Adipocyte (in vitro differentiated cells): ENCODE results near the gene APOC1.

ENCODE experiments used
- DNase-seq: peaks from one replicate; pipeline ENCODE4 v3.0.0-alpha.2; 2015; ENCODE audit warnings: low read depth
- H3K27me3 ChIP-seq: replicated peaks from 2 replicates; pipeline ENCODE4 v1.7.0; 2013; ENCODE audit warnings: mild to moderate bottlenecking, low read length, moderate library complexity; ENCODE audit not compliant: control insufficient read depth, insufficient read depth
- H3K36me3 ChIP-seq: 2 replicates; pipeline ENCODE4 v1.7.0; 2013; ENCODE audit warnings: low read length, mild to moderate bottlenecking, moderate library complexity; ENCODE audit not compliant: control insufficient read depth, insufficient read depth, severe bottlenecking
- H3K4me1 ChIP-seq: 2 replicates; pipeline ENCODE4 v1.7.0; 2013; ENCODE audit warnings: mild to moderate bottlenecking, low read length, moderate library complexity; ENCODE audit not compliant: control insufficient read depth, insufficient read depth
- H3K4me3 ChIP-seq: 2 replicates; pipeline ENCODE4 v1.7.0; 2013; ENCODE audit warnings: mild to moderate bottlenecking, low read length, moderate library complexity
- H3K9ac ChIP-seq: 2 replicates; pipeline ENCODE4 v1.7.0; 2013; ENCODE audit warnings: mild to moderate bottlenecking, low read length, moderate library complexity
- H3K9me3 ChIP-seq: 2 replicates; pipeline ENCODE4 v1.7.0; 2013; ENCODE audit warnings: mild to moderate bottlenecking, low read length, moderate library complexity; ENCODE audit not compliant: control insufficient read depth

Gene APOC1

DNA sequence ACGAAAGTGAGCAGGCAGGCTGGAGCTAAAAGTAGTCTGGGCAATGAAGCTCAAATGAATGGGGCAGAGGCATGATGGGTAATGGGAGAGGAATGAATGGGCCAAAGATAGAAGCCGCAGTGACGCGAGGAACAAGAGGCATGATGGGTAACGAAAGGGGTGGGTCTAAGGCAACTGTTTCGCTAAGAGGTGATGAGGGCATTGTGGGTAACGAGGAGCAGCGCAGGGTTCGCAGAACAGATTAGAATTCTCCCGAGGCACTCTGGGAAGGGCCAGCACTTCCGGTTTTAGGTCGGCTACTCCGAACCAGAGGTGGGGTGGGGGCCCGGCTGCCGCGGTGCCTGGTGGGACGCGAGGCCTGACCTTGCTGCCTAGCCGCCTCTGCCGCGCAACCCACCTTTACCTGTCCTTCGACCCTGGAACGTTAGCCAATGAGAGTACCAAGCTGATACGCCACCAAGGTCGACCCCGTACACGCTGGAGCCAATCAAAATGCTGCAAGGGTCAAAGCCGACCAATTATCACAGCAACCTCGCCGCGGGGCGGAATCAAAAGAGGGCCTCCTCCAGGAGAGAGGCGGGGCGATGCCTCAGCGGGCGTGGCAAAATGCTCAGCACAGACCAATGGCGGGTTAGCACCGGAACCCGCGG is 23.9 kb upstream of the APOC1 start:
- Histone ChIP-seq H3K27me3 (no peaks in the 10 kb centered on the region), H3K4me1 (peaks cover 39% of the 10 kb centered on the region), H3K9ac (peak overlapping the region; percentile 87), H3K36me3 (peaks cover 34% of the 10 kb centered on the region), H3K9me3 (no peaks in the 10 kb centered on the region), H3K4me3 (peak overlapping the region; percentile 78)
- peak; percentile 99 for DNase-seq

DNA sequence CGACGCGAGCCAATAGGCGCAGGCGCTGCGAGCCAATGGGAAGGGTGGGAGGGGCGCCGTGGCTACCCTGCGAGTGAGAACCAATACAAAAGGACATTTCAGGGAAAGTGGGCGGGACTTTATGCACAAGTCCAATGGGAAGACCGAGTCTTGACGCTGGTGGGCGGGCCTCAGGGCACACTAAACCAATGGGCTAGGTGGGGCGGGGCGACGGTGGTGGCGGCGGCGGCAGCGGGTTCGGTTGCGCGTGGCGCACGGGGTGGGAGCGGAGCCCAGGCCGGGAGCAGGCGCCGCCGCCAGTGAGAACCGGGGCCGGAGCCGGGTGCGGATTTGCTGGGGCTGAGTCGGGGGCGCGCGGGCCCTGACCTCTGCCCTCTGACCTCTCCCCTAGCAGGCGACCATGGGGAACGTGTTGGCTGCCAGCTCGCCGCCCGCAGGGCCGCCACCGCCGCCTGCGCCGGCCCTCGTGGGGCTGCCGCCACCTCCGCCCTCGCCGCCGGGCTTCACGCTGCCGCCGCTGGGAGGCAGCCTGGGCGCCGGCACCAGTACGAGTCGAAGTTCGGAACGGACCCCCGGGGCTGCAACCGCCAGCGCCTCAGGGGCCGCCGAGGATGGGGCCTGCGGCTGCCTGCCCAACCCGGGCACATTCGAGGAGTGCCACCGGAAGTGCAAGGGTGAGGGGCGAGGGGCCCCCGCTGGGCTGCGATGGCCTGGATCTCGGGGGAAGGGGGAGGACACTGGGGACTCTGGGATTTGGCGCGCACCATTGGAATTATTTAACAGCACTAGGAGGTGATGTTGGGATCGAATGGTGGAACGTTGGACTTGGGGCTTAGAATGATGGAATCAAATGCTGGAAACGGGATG is 23.2 kb upstream of the APOC1 start, which contains the start of gene TOMM40:
Gene TOMM40, plus strand, starts transcription at position 239 of the 867 bp plus-strand sequence. Its CDS starts 162 bp downstream, at position 401.
- H3K9me3 ChIP-seq = no peaks in the 10 kb centered on the region
- peak within 1 kb of the TSS; percentile 96 for H3K9ac ChIP-seq
- H3K36me3 ChIP-seq = peaks cover 42% of the 10 kb centered on the region
- H3K4me1 ChIP-seq = peaks cover 39% of the 10 kb centered on the region
- peak; percentile 100 for DNase-seq
- peak within 1 kb of the TSS; percentile 97 for H3K4me3 ChIP-seq
- no peaks in the 10 kb centered on the region for H3K27me3 ChIP-seq

DNA sequence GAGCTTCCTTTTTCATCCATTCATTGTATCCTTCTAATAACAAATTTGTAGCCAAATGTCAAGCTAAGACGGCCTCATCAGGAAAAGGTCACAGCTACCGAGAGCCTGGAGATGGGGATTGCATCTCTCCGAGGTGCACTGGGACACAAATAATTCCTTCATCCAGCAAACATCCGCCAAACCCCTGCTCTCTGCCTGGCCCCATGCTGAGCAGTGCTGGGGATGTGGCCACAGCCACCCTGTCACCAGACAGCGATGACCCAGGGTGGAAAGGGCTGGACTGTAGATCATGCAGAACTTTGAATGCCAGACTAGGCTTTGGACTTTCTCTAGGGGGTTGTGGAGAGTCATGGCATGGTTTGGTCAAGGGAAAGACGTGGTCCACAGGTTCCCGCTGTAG is 21.5 kb upstream of the APOC1 start:
- peak overlapping the region; percentile 97 for H3K4me3 ChIP-seq
- H3K36me3 ChIP-seq = peaks cover 52% of the 10 kb centered on the region
- no peaks in the 10 kb centered on the region for H3K9me3 ChIP-seq

DNA sequence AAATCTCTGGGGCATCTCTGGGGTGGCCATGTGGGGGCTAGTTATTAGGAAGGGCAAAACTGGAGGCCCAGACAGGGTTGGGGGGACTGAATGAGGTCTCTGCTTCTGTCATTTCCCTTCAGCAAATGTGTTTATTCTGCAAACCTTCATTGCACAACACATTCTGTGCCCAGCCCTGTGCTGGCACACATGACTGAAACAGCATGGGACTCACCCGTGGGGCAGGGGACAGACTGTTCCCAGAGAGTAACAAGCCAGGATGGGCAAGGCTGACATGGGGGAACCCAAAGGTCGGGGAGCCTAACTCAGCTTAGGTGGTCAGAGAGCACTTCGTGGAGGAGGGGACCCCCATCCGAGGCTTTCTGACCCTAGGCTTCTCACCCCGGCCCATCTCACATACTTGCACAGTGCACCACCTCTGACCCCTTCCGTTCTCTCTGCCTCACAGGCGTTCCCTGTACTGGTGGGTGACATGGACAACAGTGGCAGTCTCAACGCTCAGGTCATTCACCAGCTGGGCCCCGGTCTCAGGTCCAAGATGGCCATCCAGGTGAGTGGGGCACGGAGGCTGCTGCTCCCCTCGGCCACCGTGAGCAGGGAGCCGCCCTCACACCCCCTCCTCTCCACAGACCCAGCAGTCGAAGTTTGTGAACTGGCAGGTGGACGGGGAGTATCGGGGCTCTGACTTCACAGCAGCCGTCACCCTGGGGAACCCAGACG is 20.9 kb upstream of the APOC1 start:
- H3K4me3 ChIP-seq = peak overlapping the region; percentile 97
- peaks cover 55% of the 10 kb centered on the region for H3K36me3 ChIP-seq
- no peaks in the 10 kb centered on the region for H3K9me3 ChIP-seq
- no peaks in the 10 kb centered on the region for H3K27me3 ChIP-seq
- DNase-seq = no peak
- peaks cover 39% of the 10 kb centered on the region for H3K4me1 ChIP-seq
- peak overlapping the region; percentile 96 for H3K9ac ChIP-seq

More for the DNA sequence above, 21.5 kb upstream of the APOC1 start:
- H3K9ac ChIP-seq = peak overlapping the region; percentile 96
- H3K27me3 ChIP-seq = no peaks in the 10 kb centered on the region
- H3K4me1 ChIP-seq = peaks cover 39% of the 10 kb centered on the region
- no peak for DNase-seq

DNA sequence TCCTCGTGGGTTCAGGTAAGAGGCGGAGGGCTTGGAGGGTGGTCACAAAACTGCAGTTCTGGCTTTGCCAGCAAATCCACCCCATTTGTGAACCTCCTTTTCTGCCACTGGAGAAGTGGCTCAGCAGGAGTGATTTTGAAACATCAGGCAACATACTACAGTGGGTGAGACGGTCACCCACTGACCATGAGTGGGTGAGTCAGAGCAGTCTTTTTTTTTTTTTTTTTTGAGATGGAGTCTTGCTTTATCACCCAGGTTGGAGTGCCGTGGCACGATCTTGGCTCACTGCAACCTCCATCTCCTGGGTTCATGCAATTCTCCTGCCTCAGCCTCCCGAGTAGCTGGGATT is 20.4 kb upstream of the APOC1 start:
- DNase-seq = no peak
- H3K4me3 ChIP-seq = peak overlapping the region; percentile 97
- H3K9ac ChIP-seq = peak overlapping the region; percentile 96
- H3K27me3 ChIP-seq = no peaks in the 10 kb centered on the region
- peaks cover 39% of the 10 kb centered on the region for H3K4me1 ChIP-seq
- peaks cover 55% of the 10 kb centered on the region for H3K36me3 ChIP-seq
- no peaks in the 10 kb centered on the region for H3K9me3 ChIP-seq

DNA sequence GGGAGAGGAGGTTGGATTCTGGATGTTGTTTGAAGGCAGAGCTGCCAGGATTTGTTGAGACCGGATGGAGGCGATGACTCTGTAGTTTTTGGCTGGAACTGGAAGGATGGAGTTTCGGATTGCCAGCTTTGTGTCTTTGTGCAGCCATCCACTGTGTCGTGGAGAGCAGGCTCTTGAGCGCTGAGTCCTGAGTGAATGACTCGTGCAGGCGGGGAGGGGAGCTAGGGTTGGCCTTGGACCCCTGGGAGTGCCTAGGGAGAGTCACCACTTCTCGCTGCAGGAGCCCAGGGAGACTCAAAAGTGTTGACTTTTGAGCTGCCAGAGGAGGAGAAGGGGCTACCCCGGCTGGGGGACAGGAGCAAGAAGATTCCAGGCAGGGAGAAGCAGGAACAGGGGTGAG is 19.5 kb upstream of the APOC1 start:
- Histone ChIP-seq H3K4me3 (no peak overlapping the region), H3K9ac (peak overlapping the region; percentile 2), H3K36me3 (peaks cover 63% of the 10 kb centered on the region), H3K4me1 (peaks cover 34% of the 10 kb centered on the region), H3K27me3 (no peaks in the 10 kb centered on the region), H3K9me3 (no peaks in the 10 kb centered on the region)
- no peak for DNase-seq

DNA sequence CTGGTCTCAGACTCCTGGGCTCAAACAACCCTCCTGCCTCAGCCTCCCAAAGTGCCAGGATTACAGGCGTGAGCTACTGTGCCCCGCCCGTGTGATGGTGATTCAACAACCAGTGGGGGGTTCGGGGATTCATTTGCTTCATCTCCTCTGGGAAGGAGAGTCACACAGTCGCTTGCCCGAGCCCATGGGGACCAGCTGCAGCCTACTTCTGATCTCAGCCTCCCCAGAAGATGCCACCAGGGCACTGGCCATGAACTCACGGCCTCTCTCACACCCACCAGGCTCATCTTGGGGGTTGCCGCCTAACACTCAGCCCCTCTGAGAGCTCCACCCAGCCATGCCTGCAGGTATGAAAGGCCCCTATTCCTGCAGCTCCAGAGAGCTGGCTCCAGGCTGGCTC is 16.6 kb upstream of the APOC1 start:
- Histone ChIP-seq H3K4me3 (no peak overlapping the region), H3K27me3 (no peaks in the 10 kb centered on the region), H3K4me1 (peaks cover 19% of the 10 kb centered on the region), H3K9me3 (no peaks in the 10 kb centered on the region), H3K36me3 (peaks cover 88% of the 10 kb centered on the region), H3K9ac (no peak overlapping the region)
- DNase-seq = no peak

DNA sequence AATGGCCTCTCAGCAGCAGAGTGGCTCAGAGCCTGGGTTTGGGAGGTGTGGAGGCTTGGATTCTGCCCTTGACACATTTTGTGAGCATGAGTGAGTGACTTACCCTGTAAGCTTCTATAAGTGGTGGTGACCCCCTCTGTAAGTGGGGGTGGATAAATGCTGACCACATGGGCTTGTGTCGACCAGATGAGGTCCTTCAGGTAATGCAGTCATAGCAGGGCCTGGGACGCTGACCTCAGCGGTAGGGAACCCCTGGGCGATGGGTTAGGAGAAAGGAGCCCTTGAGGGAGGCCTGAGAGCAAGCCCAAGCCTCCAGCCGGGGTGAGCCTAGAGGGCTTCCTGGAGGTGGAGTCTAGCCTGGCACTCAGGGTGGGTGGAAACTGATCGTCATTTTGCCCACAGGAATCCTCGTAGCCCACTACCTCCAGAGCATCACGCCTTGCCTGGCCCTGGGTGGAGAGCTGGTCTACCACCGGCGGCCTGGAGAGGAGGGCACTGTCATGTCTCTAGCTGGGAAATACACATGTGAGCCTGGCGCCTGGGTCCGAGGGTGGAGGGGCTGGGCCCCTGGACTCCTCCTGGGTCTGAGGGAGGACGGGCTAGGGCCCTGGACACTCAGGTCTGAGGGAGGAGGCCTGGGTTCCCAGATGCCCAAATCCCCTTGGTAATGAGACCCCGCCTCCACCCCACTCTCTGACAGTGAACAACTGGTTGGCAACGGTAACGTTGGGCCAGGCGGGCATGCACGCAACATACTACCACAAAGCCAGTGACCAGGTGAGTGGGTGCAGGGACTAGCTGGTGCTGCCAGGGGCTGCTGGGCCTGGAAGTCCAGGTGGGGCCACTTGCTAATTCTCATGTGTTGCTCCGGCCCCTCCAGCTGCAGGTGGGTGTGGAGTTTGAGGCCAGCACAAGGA is 13.8 kb upstream of the APOC1 start:
- Histone ChIP-seq H3K9ac (no peak overlapping the region), H3K4me1 (peaks cover 12% of the 10 kb centered on the region), H3K9me3 (no peaks in the 10 kb centered on the region), H3K27me3 (no peaks in the 10 kb centered on the region), H3K36me3 (peaks cover 69% of the 10 kb centered on the region), H3K4me3 (no peak overlapping the region)
- DNase-seq = no peak

DNA sequence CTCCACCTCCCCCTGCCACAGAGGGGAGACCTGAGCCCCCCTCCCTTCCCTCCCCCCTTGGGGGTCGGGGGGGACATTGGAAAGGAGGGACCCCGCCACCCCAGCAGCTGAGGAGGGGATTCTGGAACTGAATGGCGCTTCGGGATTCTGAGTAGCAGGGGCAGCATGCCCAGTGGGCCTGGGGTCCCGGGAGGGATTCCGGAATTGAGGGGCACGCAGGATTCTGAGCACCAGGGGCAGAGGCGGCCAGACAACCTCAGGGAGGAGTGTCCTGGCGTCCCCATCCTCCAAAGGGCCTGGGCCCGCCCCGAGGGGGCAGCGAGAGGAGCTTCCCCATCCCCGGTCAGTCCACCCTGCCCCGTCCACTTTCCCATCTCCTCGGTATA is 11.2 kb upstream of the APOC1 start:
- DNase-seq = no peak
- Histone ChIP-seq H3K9ac (no peak overlapping the region), H3K4me1 (peaks cover 15% of the 10 kb centered on the region), H3K4me3 (no peak overlapping the region), H3K27me3 (no peaks in the 10 kb centered on the region), H3K36me3 (peaks cover 57% of the 10 kb centered on the region), H3K9me3 (no peaks in the 10 kb centered on the region)

DNA sequence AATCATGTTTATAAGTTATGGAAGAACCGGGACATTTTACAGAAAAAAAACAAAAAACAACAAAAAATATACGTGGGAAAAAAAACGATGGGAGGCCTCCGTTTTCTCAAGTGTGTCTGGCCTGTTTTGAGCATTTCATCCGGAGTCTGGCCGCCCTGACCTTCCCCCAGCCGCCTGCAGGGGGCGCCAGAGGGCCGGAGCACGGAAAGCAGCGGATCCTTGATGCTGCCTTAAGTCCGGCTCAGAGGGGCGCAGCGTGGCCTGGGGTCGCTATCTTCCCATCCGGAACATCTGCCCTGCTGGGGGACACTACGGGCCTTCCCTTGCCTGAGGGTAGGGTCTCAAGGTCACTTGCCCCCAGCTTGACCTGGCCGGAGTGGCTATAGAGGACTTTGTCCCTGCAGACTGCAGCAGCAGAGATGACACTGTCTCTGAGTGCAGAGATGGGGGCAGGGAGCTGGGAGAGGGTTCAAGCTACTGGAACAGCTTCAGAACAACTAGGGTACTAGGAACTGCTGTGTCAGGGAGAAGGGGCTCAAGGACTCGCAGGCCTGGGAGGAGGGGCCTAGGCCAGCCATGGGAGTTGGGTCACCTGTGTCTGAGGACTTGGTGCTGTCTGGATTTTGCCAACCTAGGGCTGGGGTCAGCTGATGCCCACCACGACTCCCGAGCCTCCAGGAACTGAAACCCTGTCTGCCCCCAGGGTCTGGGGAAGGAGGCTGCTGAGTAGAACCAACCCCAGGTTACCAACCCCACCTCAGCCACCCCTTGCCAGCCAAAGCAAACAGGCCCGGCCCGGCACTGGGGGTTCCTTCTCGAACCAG is 10.6 kb upstream of the APOC1 start:
- peak; percentile 78 for DNase-seq
- peaks cover 15% of the 10 kb centered on the region for H3K4me1 ChIP-seq
- H3K27me3 ChIP-seq = no peaks in the 10 kb centered on the region
- H3K9me3 ChIP-seq = no peaks in the 10 kb centered on the region
- no peak overlapping the region for H3K4me3 ChIP-seq
- H3K36me3 ChIP-seq = peaks cover 60% of the 10 kb centered on the region
- H3K9ac ChIP-seq = peak overlapping the region; percentile 52
